Measurements from ENCODE around the gene CERS6. TPM values are rescaled to one million over a fixed set of nuclear protein-coding genes. Genes with fewer than 3 reads are reported as not detected.

CERS6 gene
- total and polyA plus RNA-seq, 2 of the 8 experiments (the other 6 are each of a cell fraction or from before 2014, with no cell fraction given), result 6.8 to 28.2 TPM

GRCh38 chr2:168694866-168695265, 238.8 kb downstream of the CERS6 start:
- ChIA-PET POLR2A (ENCODE audit: partially characterized antibody) (interaction anchor here (1.3 kb wide), 1 partner anchor 10 kb away, joined by 3 read pairs; no protein-coding TSS in a partner anchor), CTCF (ENCODE audit: partially characterized antibody) (interaction anchor here (0.9 to 1.7 kb wide), 8 partner anchors 9 to 358 kb away, joined by 3 to 8 read pairs (median 4); no protein-coding TSS in a partner anchor)
- Histone ChIP-seq H2BK5ac (ENCODE audit: low read depth, low read length) (no peak overlapping the region), H2AFZ (ENCODE audit: low read length) (no peak overlapping the region), H3K14ac (ENCODE audit: insufficient read length) (no peak overlapping the region), H3K4me2 (ENCODE audit: insufficient read depth in 1 of 2, low read depth in 2 of 2, low read length in 2 of 2) (no peak overlapping the region), H3K4ac (replicated peaks; ENCODE audit: insufficient read length, low read depth, low read length) (no peak overlapping the region), H3K79me1 (ENCODE audit: low read depth, low read length) (no peaks in the 10 kb centered on the region), H3K56ac (replicated peaks; ENCODE audit: insufficient read length, low read depth, low read length) (no peak overlapping the region), H3K4me3 (ENCODE audit: extremely low read depth in 1 of 4, insufficient read depth in 2 of 4, low read depth in 3 of 4, low read length in 4 of 4) (no peak overlapping the region), H2BK20ac (ENCODE audit: low read length) (no peak overlapping the region), H3K9ac (replicated peaks in 1 of 4; ENCODE audit: extremely low read depth in 1 of 4, low read depth in 3 of 4, low read length in 3 of 4) (no peak overlapping the region), H3K79me2 (ENCODE audit: control insufficient read depth in 1 of 2, insufficient read depth in 2 of 2, low read length in 2 of 2) (no peaks in the 10 kb centered on the region), H4K8ac (ENCODE audit: extremely low read depth, insufficient read depth, low read length) (no peak overlapping the region), H3K27me3 (replicated peaks in 1 of 4; ENCODE audit: control insufficient read depth in 3 of 4, extremely low read depth in 1 of 4, insufficient read depth in 3 of 4, low read length in 3 of 4) (no peaks in the 10 kb centered on the region), H2BK120ac (replicated peaks; ENCODE audit: low read depth, low read length) (no peak overlapping the region), H4K5ac (ENCODE audit: insufficient read length, low read depth, low read length) (no peak overlapping the region), H2BK15ac (ENCODE audit: low read length) (no peak overlapping the region), H4K20me1 (replicated peaks in 1 of 2; ENCODE audit: control insufficient read depth in 1 of 2, insufficient read depth in 2 of 2, low read length in 2 of 2) (no peaks in the 10 kb centered on the region), H3K9me3 (ENCODE audit: insufficient read depth in 2 of 2, low read depth in 1 of 2, low read length in 1 of 2) (no peaks in the 10 kb centered on the region), H2AK5ac (ENCODE audit: low read depth, low read length) (no peak overlapping the region), H3K4me1 (replicated peaks in 1 of 4; ENCODE audit: control insufficient read depth in 3 of 4, insufficient read depth in 4 of 4, low read length in 3 of 4) (no peaks in the 10 kb centered on the region), H3K18ac (ENCODE audit: extremely low read depth, low read length) (no peak overlapping the region), H3K27ac (ENCODE audit: low read depth, low read length) (no peak overlapping the region), H3K23ac (ENCODE audit: insufficient read length) (no peak overlapping the region), H3K36me3 (ENCODE audit: control insufficient read depth in 2 of 4, insufficient read depth in 4 of 4, low read length in 3 of 4) (peaks cover 0 to 3% (median 0%) of the 10 kb centered on the region in 4 experiments; a peak in 4 of 8 replicates), H2BK12ac (ENCODE audit: low read depth, low read length) (no peak overlapping the region), H3K23me2 (ENCODE audit: low read depth, low read length) (no peaks in the 10 kb centered on the region), H4K91ac (replicated peaks; ENCODE audit: insufficient read length, low read length) (no peak overlapping the region)
- DNase-seq (ENCODE audit: low read depth in 1 of 2, low spot score in 2 of 2) (no peak), FAIRE-seq (no peak)
- WGBS, 2 experiments (ENCODE audit: extremely low coverage in 1 of 2, insufficient coverage in 1 of 2, insufficient read length in 1 of 2, insufficient replicate concordance in 2 of 2, low coverage in 1 of 2, low lambda C conversion rate in 2 of 2, missing lambda C conversion rate in 1 of 2), result 93% methylated on average over 6 of the region's 6 CpGs; no CpG with 5 or more reads in 1 of the 2 experiments
